Type B pancreatic cell (in vitro differentiated cells): ENCODE results near the gene CNN3. TPM values are rescaled to one million over a fixed set of nuclear protein-coding genes. Genes with fewer than 3 reads are reported as not detected.

Experiments used
- DNase-seq: peaks from one replicate; pipeline ENCODE4 v3.0.0; 2021; ENCODE audit warnings: mixed read lengths; ENCODE audit not compliant: unreplicated experiment; ENCODE audit errors: extremely low spot score
- H3K27ac Mint-ChIP-seq: 2 replicates; pipeline ENCODE4 v1.8.0; 2021; ENCODE audit warnings: mild to moderate bottlenecking, mixed read lengths
- H3K27me3 Mint-ChIP-seq: 2 replicates; pipeline ENCODE4 v1.8.0; 2021; ENCODE audit warnings: mixed read lengths
- H3K36me3 Mint-ChIP-seq: 2 replicates; pipeline ENCODE4 v1.8.0; 2021; ENCODE audit warnings: mixed read lengths
- H3K4me1 Mint-ChIP-seq: one replicate; pipeline ENCODE4 v1.8.0; 2021; ENCODE audit warnings: mixed read lengths; ENCODE audit not compliant: unreplicated experiment
- H3K4me3 Mint-ChIP-seq: 2 replicates; pipeline ENCODE4 v1.8.0; 2021; ENCODE audit warnings: mild to moderate bottlenecking, mixed read lengths
- H3K9me3 Mint-ChIP-seq: 2 replicates; pipeline ENCODE4 v1.8.0; 2021; ENCODE audit warnings: mixed read lengths
- total RNA-seq: library from RNA; stranded (reverse); gene quantifications from 2 replicates; pipeline ENCODE4 v1.2.1, GENCODE V29; 2021; ENCODE audit warnings: low replicate concordance
- TF ChIP-seq, protein P1 (sequence below): fragments of 200-600 bp; sonication (generic); conservative IDR thresholded peaks from 2 replicates; pipeline ENCODE4 v1.5.0; 2021; ENCODE audit warnings: antibody characterized with exemption, mild to moderate bottlenecking

CNN3 gene
- total RNA-seq, 1 donor from 2014 or later: 258 TPM

- H3K9me3 Mint-ChIP-seq: no peaks in the 10 kb centered on the region
- DNase-seq: no peak
- TF ChIP-seq, protein P1, sequence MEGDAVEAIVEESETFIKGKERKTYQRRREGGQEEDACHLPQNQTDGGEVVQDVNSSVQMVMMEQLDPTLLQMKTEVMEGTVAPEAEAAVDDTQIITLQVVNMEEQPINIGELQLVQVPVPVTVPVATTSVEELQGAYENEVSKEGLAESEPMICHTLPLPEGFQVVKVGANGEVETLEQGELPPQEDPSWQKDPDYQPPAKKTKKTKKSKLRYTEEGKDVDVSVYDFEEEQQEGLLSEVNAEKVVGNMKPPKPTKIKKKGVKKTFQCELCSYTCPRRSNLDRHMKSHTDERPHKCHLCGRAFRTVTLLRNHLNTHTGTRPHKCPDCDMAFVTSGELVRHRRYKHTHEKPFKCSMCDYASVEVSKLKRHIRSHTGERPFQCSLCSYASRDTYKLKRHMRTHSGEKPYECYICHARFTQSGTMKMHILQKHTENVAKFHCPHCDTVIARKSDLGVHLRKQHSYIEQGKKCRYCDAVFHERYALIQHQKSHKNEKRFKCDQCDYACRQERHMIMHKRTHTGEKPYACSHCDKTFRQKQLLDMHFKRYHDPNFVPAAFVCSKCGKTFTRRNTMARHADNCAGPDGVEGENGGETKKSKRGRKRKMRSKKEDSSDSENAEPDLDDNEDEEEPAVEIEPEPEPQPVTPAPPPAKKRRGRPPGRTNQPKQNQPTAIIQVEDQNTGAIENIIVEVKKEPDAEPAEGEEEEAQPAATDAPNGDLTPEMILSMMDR: no peak
- no peak overlapping the region for H3K4me3 Mint-ChIP-seq
- H3K36me3 Mint-ChIP-seq: no peaks in the 10 kb centered on the region
- H3K27me3 Mint-ChIP-seq: no peaks in the 10 kb centered on the region
- H3K27ac Mint-ChIP-seq: no peak overlapping the region
- peaks cover 19% of the 10 kb centered on the region for H3K4me1 Mint-ChIP-seq
Measured at GRCh38 chr1:94961988-94962387, 35.1 kb upstream of the CNN3 start.

DNA sequence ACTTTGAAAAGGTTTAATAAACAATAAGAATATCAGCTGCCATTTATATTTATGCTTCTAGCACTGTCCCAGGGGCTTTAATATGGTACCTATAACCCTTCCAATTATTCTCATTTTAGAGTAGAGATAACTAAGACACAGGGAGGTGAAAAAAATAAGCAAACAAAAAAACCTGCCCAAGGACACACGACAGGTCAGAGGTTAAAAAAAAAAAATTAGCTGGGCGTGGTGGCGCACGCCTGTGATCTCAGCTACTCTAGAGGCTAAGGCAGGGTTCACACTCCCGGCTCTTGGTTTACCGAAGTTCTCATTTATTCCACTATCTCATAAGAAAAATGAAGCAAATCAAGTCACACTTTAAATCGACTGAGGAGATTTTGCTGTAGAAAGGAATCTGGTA lies 34.7 kb upstream of the CNN3 start:
- DNase-seq: no peak
- Mint-ChIP-seq H3K9me3 (no peaks in the 10 kb centered on the region), H3K4me3 (no peak overlapping the region), H3K27ac (no peak overlapping the region), H3K4me1 (peaks cover 19% of the 10 kb centered on the region), H3K36me3 (no peaks in the 10 kb centered on the region), H3K27me3 (no peaks in the 10 kb centered on the region)
- TF ChIP-seq, protein P1: no peak

GRCh38 chr1:94958081-94958480 lies 31.2 kb upstream of the CNN3 start:
- Mint-ChIP-seq H3K36me3 (no peaks in the 10 kb centered on the region), H3K27me3 (no peaks in the 10 kb centered on the region), H3K27ac (no peak overlapping the region), H3K4me3 (no peak overlapping the region), H3K4me1 (peaks cover 45% of the 10 kb centered on the region), H3K9me3 (peaks cover 6% of the 10 kb centered on the region)
- no peak for DNase-seq
- TF ChIP-seq, protein P1: no peak

- no peaks in the 10 kb centered on the region for H3K36me3 Mint-ChIP-seq
- TF ChIP-seq, protein P1: no peak
- no peak for DNase-seq
Measured at GRCh38 chr1:94955767-94956632, 29.1 kb upstream of the CNN3 start.

GRCh38 chr1:94954263-94955220 lies 27.6 kb upstream of the CNN3 start:
- Mint-ChIP-seq H3K36me3 (no peaks in the 10 kb centered on the region), H3K4me3 (peak overlapping the region; percentile 29), H3K9me3 (peaks cover 6% of the 10 kb centered on the region), H3K27ac (peak overlapping the region; percentile 5), H3K27me3 (no peaks in the 10 kb centered on the region), H3K4me1 (peaks cover 63% of the 10 kb centered on the region)
- TF ChIP-seq, protein P1: no peak
- DNase-seq: no peak

More at GRCh38 chr1:94955767-94956632, 29.1 kb upstream of the CNN3 start:
- H3K4me3 Mint-ChIP-seq: no peak overlapping the region
- H3K27ac Mint-ChIP-seq: peak overlapping the region; percentile 49
- peaks cover 6% of the 10 kb centered on the region for H3K9me3 Mint-ChIP-seq
- H3K27me3 Mint-ChIP-seq: no peaks in the 10 kb centered on the region
- H3K4me1 Mint-ChIP-seq: peaks cover 49% of the 10 kb centered on the region
